ENCODE data around the gene ARAP2.
"Not testable (repeated sequence)": the region's sequence is repeated elsewhere in the genome, so short reads cannot be mapped to it uniquely, and the experiment has no call there.

The ARAP2 gene

GRCh38 chr4:36214735-36215485 lies 29.4 kb downstream of the ARAP2 start:
- no peak for DNase-seq (ENCODE audit: low read depth)

GRCh38 chr4:36213977-36214376 lies 30.3 kb downstream of the ARAP2 start:
- DNase-seq (ENCODE audit: low read depth): no peak

DNA sequence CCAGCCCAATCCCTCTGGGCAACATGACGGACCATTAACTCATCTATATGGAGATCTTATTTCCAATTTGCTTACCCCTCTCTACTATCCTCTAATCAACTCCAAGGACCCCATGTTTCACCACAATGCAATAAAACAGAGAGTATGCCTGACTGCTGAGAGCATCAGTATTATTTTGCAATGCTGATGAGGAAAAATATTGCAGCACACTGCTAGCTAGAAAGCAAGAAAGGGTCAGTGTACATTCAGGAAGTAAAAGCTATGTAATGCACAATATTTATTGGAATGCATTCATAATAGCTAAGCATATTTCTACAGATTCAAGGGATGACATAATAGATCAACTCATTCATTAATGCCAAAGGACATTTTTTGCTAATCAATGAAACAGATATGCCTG lies 33.2 kb downstream of the ARAP2 start:
- DNase-seq (ENCODE audit: low read depth): no peak

- no peak for DNase-seq (ENCODE audit: low read depth)
These were observed 34.2 kb downstream of the ARAP2 start for GRCh38 chr4:36209941-36210649.

DNA sequence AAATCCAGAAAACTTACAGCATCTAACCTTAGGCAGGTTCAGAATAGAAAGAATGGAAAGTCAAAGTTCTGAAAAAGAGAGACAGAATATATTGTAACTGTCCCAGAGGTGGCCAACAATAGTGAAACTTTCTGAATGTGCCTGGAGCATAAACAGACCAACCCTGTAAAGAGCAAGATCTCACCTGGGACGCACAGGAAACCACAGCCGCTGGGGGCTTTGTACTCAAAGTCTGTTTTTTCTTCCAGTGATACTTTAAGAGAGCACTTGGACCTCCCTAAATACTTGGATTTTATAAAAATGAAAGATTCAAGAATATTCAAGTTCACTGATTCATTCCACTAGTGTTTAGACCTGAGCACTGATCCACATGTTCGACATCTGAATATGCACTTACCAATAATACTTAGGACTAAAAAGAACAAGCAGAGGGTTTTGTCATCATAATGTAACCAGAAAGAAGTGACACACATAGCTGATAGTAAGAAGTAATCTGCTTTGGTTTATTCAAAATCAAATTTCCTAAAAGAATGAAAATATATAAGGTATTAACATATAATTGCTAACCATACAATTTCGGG lies 35.3 kb downstream of the ARAP2 start:
- no peak for DNase-seq (ENCODE audit: low read depth)

- no peak for DNase-seq (ENCODE audit: low read depth)
These were observed 36.3 kb downstream of the ARAP2 start for GRCh38 chr4:36207831-36208520.

DNA sequence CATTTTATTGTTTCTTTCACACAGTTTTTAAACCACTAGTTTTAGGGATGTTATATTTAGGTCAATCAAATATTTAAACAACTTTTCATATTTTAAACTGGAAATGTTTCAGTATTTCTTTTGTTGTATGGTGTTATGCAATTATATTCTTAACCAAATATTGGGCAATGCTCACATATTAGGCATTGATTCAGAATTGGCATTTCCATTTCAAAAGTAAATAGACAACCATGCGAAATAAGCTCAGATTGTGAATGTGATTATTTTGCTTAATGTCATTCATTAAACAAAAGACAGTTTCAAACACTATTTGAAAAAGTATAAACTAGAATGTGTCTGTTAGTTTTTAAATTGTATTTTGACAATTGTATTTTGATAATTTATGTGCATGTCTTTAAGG lies 36.9 kb downstream of the ARAP2 start:
- DNase-seq (ENCODE audit: low read depth): no peak

- DNase-seq (ENCODE audit: low read depth): no peak
These were observed 37.6 kb downstream of the ARAP2 start for GRCh38 chr4:36206603-36207311.

DNA sequence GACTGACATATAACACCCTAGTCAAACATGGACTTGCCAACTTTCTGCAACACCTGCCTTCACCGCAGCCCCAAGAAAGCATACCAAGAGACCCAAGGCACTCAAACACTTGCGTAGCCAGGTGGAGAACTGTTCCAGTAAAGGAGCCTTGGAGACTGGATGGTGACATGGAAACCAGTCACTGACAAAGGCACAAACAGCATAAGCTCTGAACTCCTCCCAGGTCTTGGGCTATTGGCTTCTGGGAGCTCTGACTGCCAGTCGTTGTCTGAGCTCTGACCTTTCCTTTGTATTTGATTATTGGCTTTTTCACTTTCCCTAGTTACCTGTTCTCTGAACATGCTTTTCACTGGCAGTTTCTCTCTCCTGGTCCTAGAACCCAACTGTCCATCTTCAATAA lies 38.3 kb downstream of the ARAP2 start:
- DNase-seq (ENCODE audit: low read depth): no peak

- no peak for DNase-seq (ENCODE audit: low read depth)
These were observed 45.5 kb downstream of the ARAP2 start for GRCh38 chr4:36198861-36199260.

DNA sequence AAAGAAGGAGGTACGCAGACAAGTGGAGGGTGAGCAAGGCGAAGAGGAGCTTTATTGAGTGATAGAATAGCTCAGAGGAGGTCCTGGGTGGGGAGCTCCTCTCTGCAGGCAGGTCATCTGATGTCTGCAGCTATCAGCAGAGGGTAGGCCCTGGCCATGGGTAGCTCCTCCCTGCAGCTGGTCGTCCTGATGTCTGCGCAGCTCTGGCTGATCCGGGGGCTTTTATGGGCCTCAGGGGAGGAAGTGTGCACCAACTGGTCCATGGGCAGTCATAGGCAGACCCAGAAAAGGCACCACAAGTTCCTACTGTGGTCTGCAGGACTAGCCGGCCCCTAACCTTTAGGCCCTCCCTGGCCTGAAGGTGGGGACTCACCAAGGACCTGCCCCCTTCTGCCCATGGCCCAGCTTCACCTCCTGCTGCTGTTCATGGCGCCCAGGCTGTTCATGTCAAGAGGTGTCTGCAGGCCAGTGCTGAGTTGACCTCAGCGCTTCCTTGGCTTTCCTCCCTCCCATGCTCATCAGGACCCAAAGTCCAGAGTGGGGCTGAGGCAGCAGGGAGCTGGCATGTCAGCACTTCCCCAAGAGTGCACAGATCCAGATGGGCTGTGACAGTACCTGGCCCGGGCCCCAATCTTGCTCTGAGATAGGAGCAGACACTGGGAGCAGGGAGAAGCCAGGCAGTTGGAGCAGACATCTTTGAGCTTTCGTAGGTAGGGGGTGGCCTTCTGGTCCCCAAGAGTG lies 46.1 kb downstream of the ARAP2 start:
- DNase-seq (ENCODE audit: low read depth): no peak

GRCh38 chr4:36197501-36197900 lies 46.8 kb downstream of the ARAP2 start:
- DNase-seq (ENCODE audit: low read depth): no peak

- no peak for DNase-seq (ENCODE audit: low read depth)
These were observed 48.0 kb downstream of the ARAP2 start for GRCh38 chr4:36196145-36196913.

DNA sequence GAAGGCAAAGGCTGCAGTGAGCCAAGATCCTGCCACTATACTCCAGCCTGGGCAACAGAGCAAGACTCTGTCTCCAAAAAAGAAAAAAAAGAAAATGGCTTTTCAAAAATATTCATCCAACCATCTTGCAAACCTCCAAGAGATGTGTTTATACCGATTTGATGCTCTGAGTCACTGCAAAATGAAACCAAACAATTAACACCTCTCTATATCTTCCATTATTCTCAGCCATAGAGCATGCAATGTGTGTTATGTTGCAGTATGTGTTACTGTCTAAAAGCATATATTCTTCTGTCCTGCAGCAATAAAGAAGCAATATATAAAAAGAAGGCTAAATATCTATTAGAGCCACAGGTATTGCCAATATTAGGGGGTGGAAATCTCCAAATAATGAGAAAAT lies 51.4 kb downstream of the ARAP2 start:
- no peak for DNase-seq (ENCODE audit: low read depth)

DNA sequence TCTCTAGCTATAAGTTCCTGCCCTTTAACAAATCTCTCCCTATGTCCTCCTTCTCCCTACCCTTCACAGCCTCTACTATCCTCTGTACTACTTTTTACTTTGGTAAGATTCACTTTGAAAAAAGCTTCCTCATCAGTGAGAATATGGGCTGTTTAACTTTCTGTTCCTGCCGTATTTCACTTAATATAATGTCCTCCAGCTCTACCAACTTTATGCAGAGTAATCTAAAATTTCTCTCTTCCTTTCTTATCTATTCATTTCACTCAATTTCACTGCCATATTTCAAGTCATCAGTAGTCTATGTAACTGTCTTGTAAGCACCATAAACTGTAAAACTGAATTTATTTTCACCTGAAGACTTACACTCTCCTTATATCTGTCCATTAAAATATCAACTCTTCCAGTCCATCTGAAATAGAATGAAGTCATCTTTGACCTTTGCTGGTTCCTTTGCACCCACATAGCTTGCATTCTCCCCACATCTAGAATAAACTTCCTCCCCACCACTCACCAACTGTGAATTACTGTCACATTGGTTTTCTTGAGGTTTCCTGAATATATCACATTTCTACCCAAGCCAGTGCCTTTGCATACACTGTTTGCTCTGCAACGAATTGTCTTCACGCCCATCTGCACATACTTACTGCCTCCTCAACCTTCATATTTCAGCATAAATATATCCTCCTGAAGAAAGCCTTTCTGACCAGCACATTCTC lies 54.6 kb downstream of the ARAP2 start:
- DNase-seq (ENCODE audit: low read depth): no peak

DNA sequence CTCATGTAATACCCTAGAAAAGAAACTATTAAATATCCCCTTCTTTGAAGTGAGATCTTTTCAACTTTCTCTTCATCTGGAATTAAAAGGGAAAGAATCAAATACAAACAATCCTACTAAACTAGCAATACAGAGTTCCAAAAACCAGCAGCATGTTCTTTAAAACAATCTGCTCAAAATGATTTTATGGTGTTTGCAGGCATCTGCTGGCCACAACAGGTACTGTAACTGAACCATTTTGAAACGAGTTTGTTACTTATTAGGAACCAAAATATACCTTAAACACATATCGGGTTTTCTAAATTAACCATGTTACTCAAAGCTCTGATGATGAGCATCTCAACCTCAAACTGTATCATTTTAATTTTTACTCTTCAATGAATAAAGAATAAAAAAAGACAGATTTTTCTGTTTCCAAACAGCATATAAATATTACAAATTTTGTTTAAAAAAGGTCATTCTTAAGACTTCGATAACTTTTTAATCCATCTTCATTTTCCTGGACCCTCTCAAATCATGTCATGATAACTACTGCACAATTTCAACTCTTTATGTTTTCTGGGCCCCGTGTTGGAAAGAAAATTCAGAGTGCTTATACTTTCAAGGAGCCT lies 56.5 kb downstream of the ARAP2 start:
- DNase-seq (ENCODE audit: low read depth): no peak

GRCh38 chr4:36183665-36184393 lies 60.5 kb downstream of the ARAP2 start:
- no peak for DNase-seq (ENCODE audit: low read depth)

DNA sequence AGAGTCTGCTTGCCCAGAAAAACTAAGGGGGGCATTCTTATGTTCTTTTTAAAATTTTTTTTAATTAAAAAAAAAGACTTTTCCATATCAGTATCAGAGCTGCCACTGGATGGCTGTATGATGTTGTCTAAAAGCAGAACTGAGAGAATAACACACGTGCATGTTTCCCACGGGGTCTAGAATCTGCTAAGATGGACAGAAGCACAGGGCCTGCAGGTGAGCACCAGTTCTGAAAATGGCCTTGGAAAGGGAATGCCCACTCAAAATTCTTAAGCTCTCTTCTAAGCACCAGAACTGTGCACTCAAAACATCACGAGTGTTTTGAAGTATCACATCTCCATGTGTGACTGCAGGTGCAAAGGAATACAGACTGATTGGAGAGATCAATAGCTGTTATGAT lies 61.1 kb downstream of the ARAP2 start:
- no peak for DNase-seq (ENCODE audit: low read depth)

GRCh38 chr4:36182315-36182714 lies 62.0 kb downstream of the ARAP2 start:
- not testable (repeated sequence) for DNase-seq (ENCODE audit: low read depth)

Data from stromal cell of bone marrow (primary cell).